SK-N-SH (cell line): ENCODE data around the gene ZC3H12A.

ENCODE experiments used
- RAD21 ChIP-seq: IDR thresholded peaks from 2 replicates; pipeline ENCODE4 v1.6.1; 2012; ENCODE audit warnings: mild to moderate bottlenecking, low read length
- TF ChIP-seq, protein P1 (sequence below): fragments of 200-600 bp; sonication (generic); IDR thresholded peaks from 2 replicates; pipeline ENCODE4 v1.6.1; 2017; ENCODE audit warnings: antibody characterized with exemption, mild to moderate bottlenecking, moderate library complexity

DNA sequence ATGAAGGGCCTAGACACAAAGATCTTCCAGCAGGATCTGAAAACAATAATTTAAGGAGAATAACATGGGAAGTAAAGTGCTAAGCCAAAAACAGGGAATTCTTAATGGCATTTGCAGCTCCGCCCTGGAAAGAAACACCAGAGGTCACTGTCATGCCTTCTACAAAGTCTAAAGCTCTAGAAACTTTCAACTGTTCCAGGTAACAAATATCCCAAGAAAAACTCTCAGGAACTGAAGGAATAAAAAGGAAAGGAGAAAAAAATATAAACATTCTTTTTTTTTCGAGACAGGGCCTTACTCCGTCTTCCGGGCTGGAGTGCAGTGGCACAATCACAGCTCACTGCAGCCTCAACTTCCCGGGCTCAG is 13.2 kb downstream of the ZC3H12A start:
- no peak for TF ChIP-seq RAD21
- TF ChIP-seq, protein P1, sequence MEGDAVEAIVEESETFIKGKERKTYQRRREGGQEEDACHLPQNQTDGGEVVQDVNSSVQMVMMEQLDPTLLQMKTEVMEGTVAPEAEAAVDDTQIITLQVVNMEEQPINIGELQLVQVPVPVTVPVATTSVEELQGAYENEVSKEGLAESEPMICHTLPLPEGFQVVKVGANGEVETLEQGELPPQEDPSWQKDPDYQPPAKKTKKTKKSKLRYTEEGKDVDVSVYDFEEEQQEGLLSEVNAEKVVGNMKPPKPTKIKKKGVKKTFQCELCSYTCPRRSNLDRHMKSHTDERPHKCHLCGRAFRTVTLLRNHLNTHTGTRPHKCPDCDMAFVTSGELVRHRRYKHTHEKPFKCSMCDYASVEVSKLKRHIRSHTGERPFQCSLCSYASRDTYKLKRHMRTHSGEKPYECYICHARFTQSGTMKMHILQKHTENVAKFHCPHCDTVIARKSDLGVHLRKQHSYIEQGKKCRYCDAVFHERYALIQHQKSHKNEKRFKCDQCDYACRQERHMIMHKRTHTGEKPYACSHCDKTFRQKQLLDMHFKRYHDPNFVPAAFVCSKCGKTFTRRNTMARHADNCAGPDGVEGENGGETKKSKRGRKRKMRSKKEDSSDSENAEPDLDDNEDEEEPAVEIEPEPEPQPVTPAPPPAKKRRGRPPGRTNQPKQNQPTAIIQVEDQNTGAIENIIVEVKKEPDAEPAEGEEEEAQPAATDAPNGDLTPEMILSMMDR: no peak; the same call in 1 of the 2 replicates
